Measurements from ENCODE around the gene ENO1.

The ENO1 gene

DNA sequence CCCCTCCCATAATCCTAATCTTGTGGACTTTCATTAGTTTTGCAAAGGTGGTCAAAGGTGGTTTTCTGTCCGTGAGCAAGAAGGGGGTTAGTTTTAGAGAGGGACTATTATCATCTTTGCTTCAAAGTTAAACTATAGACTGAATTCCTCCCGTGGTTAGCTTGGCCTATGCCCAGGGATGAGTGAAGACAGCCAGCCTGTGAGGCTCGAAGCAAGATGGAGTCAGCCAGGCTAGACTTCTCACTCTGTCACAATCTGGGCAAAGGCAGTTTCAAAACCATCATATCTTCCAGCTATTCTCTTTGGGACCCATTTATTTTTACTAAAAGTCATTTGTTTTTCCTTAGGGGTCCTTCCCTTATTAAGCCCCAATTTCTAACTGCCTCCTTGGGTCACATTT is 12.9 kb upstream of the ENO1 start (continued):
- TF ChIP-seq, protein P1, sequence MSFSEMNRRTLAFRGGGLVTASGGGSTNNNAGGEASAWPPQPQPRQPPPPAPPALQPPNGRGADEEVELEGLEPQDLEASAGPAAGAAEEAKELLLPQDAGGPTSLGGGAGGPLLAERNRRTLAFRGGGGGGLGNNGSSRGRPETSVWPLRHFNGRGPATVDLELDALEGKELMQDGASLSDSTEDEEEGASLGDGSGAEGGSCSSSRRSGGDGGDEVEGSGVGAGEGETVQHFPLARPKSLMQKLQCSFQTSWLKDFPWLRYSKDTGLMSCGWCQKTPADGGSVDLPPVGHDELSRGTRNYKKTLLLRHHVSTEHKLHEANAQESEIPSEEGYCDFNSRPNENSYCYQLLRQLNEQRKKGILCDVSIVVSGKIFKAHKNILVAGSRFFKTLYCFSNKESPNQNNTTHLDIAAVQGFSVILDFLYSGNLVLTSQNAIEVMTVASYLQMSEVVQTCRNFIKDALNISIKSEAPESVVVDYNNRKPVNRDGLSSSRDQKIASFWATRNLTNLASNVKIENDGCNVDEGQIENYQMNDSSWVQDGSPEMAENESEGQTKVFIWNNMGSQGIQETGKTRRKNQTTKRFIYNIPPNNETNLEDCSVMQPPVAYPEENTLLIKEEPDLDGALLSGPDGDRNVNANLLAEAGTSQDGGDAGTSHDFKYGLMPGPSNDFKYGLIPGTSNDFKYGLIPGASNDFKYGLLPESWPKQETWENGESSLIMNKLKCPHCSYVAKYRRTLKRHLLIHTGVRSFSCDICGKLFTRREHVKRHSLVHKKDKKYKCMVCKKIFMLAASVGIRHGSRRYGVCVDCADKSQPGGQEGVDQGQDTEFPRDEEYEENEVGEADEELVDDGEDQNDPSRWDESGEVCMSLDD (tag by site-specific recombination; IDR thresholded peaks at IDR 0.05) = no peak
- TF ChIP-seq YY2 (tag by site-specific recombination; IDR thresholded peaks at IDR 0.05) (no peak), MZF1 (tag by site-specific recombination; IDR thresholded peaks at IDR 0.05; ENCODE audit: borderline replicate concordance) (no peak), ZNF473 (tag by site-specific recombination; IDR thresholded peaks at IDR 0.05) (no peak), ZNF654 (tag by site-specific recombination; IDR thresholded peaks at IDR 0.05; ENCODE audit: low read depth) (no peak), GLI4 (tag by site-specific recombination; IDR thresholded peaks at IDR 0.05) (no peak), ZNF707 (tag by site-specific recombination; IDR thresholded peaks at IDR 0.05) (no peak), ZNF211 (tag by site-specific recombination; IDR thresholded peaks at IDR 0.05; ENCODE audit: low read depth) (no peak), ZNF146 (tag by site-specific recombination; IDR thresholded peaks at IDR 0.05) (no peak)
- TF ChIP-seq, protein P2, sequence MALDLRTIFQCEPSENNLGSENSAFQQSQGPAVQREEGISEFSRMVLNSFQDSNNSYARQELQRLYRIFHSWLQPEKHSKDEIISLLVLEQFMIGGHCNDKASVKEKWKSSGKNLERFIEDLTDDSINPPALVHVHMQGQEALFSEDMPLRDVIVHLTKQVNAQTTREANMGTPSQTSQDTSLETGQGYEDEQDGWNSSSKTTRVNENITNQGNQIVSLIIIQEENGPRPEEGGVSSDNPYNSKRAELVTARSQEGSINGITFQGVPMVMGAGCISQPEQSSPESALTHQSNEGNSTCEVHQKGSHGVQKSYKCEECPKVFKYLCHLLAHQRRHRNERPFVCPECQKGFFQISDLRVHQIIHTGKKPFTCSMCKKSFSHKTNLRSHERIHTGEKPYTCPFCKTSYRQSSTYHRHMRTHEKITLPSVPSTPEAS (tag by site-specific recombination; IDR thresholded peaks at IDR 0.05) = no peak

DNA sequence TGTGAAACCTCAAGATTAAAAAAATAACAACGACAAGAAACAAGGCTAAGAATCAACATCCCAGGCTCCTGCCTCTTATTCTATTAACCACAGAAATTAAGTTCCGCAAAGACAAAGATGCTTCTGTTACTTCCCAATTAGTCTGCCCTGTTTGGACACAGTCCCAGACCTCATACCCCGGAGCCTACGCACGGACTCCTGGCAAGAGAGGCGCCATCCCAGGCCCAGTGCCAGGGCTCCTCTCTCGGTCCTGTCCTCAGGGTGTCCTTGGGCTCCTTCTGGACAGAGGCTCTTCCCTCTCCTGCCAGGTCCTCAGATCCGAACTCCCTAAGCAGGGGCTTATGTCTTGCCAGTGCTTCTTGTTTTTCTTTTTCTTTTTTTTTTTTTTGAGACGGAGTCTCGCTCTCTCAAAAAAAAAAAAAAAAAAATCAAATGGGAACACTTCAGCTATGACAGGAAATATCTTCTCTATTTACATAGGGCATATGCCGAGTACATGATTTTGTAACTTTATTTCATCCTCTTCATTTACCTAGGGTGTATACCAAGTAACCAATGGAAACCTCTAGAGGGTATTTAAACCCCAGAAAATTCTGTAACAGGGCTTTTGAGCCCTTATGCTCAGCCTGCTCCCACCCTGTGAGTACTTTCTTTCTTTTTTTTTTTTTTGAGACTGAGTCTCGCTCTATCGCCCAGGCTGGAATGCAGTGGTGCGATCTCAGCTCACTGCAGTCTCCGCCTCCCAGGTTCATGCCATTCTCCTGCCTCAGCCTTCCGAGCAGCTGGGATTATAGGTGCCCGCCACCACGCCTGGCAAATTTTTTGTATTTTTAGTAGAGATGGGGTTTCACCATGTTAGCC is 11.7 kb upstream of the ENO1 start:
- CTCF ChIA-PET = interaction anchor here (1.9 kb wide), 1 partner anchor 27 kb away, joined by 5 read pairs; no protein-coding TSS in a partner anchor
- Histone ChIP-seq H3K4me1 (ENCODE audit: control insufficient read depth, insufficient read depth, low read length) (no peaks in the 10 kb centered on the region), H3K4me3 (ENCODE audit: low read depth, low read length) (no peak overlapping the region), H3K27ac (ENCODE audit: extremely low read depth, low read depth, low read length) (no peak overlapping the region), H3K36me3 (ENCODE audit: control insufficient read depth in 2 of 2, insufficient read depth in 1 of 2, low read length in 2 of 2) (no peaks in the 10 kb centered on the region), H3K9me3 (ENCODE audit: control insufficient read depth, insufficient read depth, low read depth, low read length) (no peaks in the 10 kb centered on the region)
- no peak for TF ChIP-seq ZNF140 (tag by site-specific recombination; IDR thresholded peaks at IDR 0.05)
- no peak for TF ChIP-seq EGR2 (tag by site-specific recombination; IDR thresholded peaks at IDR 0.05; ENCODE audit: low read depth)
- TF ChIP-seq OVOL3 (tag by site-specific recombination; IDR thresholded peaks at IDR 0.05) = no peak
- no peak for TF ChIP-seq KLF7 (tag by site-specific recombination; IDR thresholded peaks at IDR 0.05; ENCODE audit: borderline replicate concordance)
- TF ChIP-seq ZNF610 (tag by site-specific recombination; IDR thresholded peaks at IDR 0.05; ENCODE audit: borderline replicate concordance) = no peak
- no peak for TF ChIP-seq REPIN1 (tag by site-specific recombination; IDR thresholded peaks at IDR 0.05; ENCODE audit: low read depth)
- no peak for TF ChIP-seq ZNF169 (tag by site-specific recombination; IDR thresholded peaks at IDR 0.05)
- TF ChIP-seq, protein P3, sequence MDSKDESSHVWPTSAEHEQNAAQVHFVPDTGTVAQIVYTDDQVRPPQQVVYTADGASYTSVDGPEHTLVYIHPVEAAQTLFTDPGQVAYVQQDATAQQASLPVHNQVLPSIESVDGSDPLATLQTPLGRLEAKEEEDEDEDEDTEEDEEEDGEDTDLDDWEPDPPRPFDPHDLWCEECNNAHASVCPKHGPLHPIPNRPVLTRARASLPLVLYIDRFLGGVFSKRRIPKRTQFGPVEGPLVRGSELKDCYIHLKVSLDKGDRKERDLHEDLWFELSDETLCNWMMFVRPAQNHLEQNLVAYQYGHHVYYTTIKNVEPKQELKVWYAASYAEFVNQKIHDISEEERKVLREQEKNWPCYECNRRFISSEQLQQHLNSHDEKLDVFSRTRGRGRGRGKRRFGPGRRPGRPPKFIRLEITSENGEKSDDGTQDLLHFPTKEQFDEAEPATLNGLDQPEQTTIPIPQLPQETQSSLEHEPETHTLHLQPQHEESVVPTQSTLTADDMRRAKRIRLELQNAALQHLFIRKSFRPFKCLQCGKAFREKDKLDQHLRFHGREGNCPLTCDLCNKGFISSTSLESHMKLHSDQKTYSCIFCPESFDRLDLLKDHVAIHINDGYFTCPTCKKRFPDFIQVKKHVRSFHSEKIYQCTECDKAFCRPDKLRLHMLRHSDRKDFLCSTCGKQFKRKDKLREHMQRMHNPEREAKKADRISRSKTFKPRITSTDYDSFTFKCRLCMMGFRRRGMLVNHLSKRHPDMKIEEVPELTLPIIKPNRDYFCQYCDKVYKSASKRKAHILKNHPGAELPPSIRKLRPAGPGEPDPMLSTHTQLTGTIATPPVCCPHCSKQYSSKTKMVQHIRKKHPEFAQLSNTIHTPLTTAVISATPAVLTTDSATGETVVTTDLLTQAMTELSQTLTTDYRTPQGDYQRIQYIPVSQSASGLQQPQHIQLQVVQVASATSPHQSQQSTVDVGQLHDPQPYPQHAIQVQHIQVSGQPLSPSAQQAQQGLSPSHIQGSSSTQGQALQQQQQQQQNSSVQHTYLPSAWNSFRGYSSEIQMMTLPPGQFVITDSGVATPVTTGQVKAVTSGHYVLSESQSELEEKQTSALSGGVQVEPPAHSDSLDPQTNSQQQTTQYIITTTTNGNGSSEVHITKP (tag by site-specific recombination; IDR thresholded peaks at IDR 0.05) = no peak
- no peak for TF ChIP-seq ZNF837 (tag by site-specific recombination; IDR thresholded peaks at IDR 0.05)
- TF ChIP-seq ZNF747 (tag by site-specific recombination; IDR thresholded peaks at IDR 0.05) = no peak
- no peak for TF ChIP-seq ZFP41 (tag by site-specific recombination; IDR thresholded peaks at IDR 0.05; ENCODE audit: borderline replicate concordance)
- no peak for TF ChIP-seq MZF1 (tag by site-specific recombination; IDR thresholded peaks at IDR 0.05; ENCODE audit: borderline replicate concordance)
- no peak for TF ChIP-seq ZNF830 (tag by site-specific recombination; IDR thresholded peaks at IDR 0.05; ENCODE audit: low read depth)
- POLR2A ChIA-PET = no interaction called here
